HepG2 (cell line): ENCODE measurements around the gene CSNK1A1. TPM values are rescaled to one million over a fixed set of nuclear protein-coding genes. Genes with fewer than 3 reads are reported as not detected.
A peak's percentile ranks its signal among the peaks of the same experiment; 100 is the strongest.

ENCODE experiments used
- HOXA5 ChIP-seq: sonication (generic); formaldehyde crosslinking; IDR thresholded peaks from 2 replicates; pipeline ENCODE4 v1.4.0; 2020; ENCODE audit warnings: missing genetic modification reagents
- KDM1A ChIP-seq: IDR thresholded peaks from 2 replicates; pipeline ENCODE4 v1.6.1; 2016; ENCODE audit warnings: missing compliant biosample characterization
- MEIS1 ChIP-seq: sonication (generic); formaldehyde crosslinking; IDR thresholded peaks from 2 replicates; pipeline ENCODE4 v1.9.0; 2021; ENCODE audit warnings: mild to moderate bottlenecking, missing genetic modification reagents, moderate library complexity, borderline replicate concordance
- SAFB2 ChIP-seq: sonication (generic); formaldehyde crosslinking; IDR thresholded peaks from 2 replicates; pipeline ENCODE4 v1.5.1; 2020; ENCODE audit warnings: missing genetic modification reagents, low read depth, mild to moderate bottlenecking, borderline replicate concordance
- SRF ChIP-seq: IDR thresholded peaks from 2 replicates; pipeline ENCODE4 v1.6.1; 2011; ENCODE audit warnings: mild to moderate bottlenecking, low read depth, low read length, moderate library complexity
- ZNF124 ChIP-seq: sonication (generic); formaldehyde crosslinking; IDR thresholded peaks from 2 replicates; pipeline ENCODE4 v1.4.0; 2020; ENCODE audit warnings: missing genetic modification reagents
- ZNF207 ChIP-seq: fragments of 450-650 bp; IDR thresholded peaks from 2 replicates; pipeline ENCODE4 v1.6.1; 2016; ENCODE audit warnings: antibody characterized with exemption, borderline replicate concordance
- ZNF235 ChIP-seq: sonication (generic); formaldehyde crosslinking; IDR thresholded peaks from 2 replicates; pipeline ENCODE4 v1.8.1; 2023; ENCODE audit warnings: mild to moderate bottlenecking, missing genetic modification reagents, borderline replicate concordance
- polyA plus RNA-seq, 8 experiments: library from polyadenylated mRNA; depleted of rRNA in 3 of 8; stranded (reverse) in 7 of 8; unstranded in 1 of 8; fragments of >200 nt; fragmentation: Illumina TruSeq in 4 of 8; extraction: Trizol in 4 of 8; gene quantifications; 2 replicates each; pipeline versions ENCODE4 v1.2.1 to v1.2.3, GENCODE V29; 2011 to 2016; ENCODE audit warnings: low read depth in 4 of 8, missing spikeins in 1 of 8, mixed read lengths in 1 of 8; ENCODE audit not compliant: insufficient read depth in 1 of 8
- total RNA-seq, 5 experiments: library from RNA; depleted of rRNA; stranded (reverse); fragments of >200 nt; fragmentation: Illumina TruSeq; extraction: Trizol; gene quantifications; 2 replicates each; pipeline ENCODE4 v1.2.3, GENCODE V29; 2016; ENCODE audit warnings: low read depth in 1 of 5
- TF ChIP-seq, protein P1 (sequence below): sonication (generic); formaldehyde crosslinking; IDR thresholded peaks from 2 replicates; pipeline ENCODE4 v1.4.0; 2020; ENCODE audit warnings: missing genetic modification reagents, borderline replicate concordance
- TF ChIP-seq, protein P2 (sequence below): sonication (generic); formaldehyde crosslinking; IDR thresholded peaks from 2 replicates; pipeline ENCODE4 v1.4.0; 2020; ENCODE audit warnings: missing genetic modification reagents, borderline replicate concordance
- TF ChIP-seq, protein P3 (sequence below): sonication (generic); formaldehyde crosslinking; IDR thresholded peaks from 2 replicates; pipeline ENCODE4 v1.4.0; 2020; ENCODE audit warnings: missing genetic modification reagents
- TF ChIP-seq, protein P4 (sequence below): sonication (generic); formaldehyde crosslinking; IDR thresholded peaks from 2 replicates; pipeline ENCODE4 v1.9.0; 2022; ENCODE audit warnings: missing genetic modification reagents, mild to moderate bottlenecking, borderline replicate concordance

Gene CSNK1A1
- total and polyA plus RNA-seq, 2 of the 13 experiments (the other 11 are each of a cell fraction or from before 2014, with no cell fraction given), result 89.0 to 149 TPM

DNA sequence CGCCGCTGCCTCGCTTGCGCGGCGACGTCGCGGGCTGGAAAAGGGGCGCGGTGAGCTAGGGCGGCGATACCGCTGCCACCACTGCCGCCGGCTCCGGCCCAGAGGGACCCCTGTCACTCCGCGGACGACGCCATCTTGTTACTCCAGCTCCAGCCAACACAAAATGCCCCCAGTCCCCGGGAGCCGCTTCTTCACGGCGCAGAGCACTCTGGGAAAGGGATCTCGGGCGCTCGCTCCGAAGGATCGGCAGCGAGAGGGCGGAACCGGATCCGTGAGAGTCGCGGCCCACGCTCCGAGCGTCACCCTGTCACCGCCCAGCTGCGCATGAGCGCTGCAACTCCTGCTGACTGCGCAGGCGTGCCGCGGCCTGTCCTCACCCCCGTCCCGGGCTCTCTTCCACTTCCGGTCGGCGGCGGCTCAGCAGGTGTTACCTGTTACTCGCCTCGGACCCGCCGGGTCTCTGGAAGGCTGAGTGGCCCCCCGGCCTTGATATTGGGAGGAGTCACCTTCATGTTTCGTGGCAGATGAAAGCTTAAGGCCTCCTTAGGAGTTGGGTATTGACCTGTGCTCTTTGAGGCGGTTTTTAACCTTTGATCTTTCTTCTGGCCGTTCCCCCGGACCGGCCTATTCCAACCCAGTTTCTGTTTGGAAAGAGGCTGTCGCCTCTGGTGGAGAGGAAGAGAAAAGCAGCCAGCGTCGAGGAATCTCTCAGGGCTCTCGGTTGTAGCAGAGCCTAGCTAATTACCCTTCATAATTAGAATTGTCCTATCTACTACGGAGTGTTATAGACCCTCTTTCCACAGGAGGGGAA, at the start of gene CSNK1A1 (continued):
- TF ChIP-seq, protein P1, sequence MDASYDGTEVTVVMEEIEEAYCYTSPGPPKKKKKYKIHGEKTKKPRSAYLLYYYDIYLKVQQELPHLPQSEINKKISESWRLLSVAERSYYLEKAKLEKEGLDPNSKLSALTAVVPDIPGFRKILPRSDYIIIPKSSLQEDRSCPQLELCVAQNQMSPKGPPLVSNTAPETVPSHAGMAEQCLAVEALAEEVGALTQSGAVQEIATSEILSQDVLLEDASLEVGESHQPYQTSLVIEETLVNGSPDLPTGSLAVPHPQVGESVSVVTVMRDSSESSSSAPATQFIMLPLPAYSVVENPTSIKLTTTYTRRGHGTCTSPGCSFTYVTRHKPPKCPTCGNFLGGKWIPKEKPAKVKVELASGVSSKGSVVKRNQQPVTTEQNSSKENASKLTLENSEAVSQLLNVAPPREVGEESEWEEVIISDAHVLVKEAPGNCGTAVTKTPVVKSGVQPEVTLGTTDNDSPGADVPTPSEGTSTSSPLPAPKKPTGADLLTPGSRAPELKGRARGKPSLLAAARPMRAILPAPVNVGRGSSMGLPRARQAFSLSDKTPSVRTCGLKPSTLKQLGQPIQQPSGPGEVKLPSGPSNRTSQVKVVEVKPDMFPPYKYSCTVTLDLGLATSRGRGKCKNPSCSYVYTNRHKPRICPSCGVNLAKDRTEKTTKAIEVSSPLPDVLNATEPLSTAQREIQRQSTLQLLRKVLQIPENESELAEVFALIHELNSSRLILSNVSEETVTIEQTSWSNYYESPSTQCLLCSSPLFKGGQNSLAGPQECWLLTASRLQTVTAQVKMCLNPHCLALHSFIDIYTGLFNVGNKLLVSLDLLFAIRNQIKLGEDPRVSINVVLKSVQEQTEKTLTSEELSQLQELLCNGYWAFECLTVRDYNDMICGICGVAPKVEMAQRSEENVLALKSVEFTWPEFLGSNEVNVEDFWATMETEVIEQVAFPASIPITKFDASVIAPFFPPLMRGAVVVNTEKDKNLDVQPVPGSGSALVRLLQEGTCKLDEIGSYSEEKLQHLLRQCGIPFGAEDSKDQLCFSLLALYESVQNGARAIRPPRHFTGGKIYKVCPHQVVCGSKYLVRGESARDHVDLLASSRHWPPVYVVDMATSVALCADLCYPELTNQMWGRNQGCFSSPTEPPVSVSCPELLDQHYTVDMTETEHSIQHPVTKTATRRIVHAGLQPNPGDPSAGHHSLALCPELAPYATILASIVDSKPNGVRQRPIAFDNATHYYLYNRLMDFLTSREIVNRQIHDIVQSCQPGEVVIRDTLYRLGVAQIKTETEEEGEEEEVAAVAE (CRISPR knock-in tag), result no peak
- TF ChIP-seq ZNF207 (no peak), KDM1A (CRISPR knock-in tag) (no peak), ZNF124 (peak; percentile 67), MEIS1 (CRISPR knock-in tag) (no peak), SRF (no peak), HOXA5 (CRISPR knock-in tag) (no peak), SAFB2 (no peak; the same call in 1 of the 2 replicates), ZNF235 (CRISPR knock-in tag) (no peak)
- TF ChIP-seq, protein P2, sequence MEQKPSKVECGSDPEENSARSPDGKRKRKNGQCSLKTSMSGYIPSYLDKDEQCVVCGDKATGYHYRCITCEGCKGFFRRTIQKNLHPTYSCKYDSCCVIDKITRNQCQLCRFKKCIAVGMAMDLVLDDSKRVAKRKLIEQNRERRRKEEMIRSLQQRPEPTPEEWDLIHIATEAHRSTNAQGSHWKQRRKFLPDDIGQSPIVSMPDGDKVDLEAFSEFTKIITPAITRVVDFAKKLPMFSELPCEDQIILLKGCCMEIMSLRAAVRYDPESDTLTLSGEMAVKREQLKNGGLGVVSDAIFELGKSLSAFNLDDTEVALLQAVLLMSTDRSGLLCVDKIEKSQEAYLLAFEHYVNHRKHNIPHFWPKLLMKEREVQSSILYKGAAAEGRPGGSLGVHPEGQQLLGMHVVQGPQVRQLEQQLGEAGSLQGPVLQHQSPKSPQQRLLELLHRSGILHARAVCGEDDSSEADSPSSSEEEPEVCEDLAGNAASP (CRISPR knock-in tag), result peak; percentile 76
- TF ChIP-seq, protein P3, sequence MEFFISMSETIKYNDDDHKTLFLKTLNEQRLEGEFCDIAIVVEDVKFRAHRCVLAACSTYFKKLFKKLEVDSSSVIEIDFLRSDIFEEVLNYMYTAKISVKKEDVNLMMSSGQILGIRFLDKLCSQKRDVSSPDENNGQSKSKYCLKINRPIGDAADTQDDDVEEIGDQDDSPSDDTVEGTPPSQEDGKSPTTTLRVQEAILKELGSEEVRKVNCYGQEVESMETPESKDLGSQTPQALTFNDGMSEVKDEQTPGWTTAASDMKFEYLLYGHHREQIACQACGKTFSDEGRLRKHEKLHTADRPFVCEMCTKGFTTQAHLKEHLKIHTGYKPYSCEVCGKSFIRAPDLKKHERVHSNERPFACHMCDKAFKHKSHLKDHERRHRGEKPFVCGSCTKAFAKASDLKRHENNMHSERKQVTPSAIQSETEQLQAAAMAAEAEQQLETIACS, result no peak
- TF ChIP-seq, protein P4, sequence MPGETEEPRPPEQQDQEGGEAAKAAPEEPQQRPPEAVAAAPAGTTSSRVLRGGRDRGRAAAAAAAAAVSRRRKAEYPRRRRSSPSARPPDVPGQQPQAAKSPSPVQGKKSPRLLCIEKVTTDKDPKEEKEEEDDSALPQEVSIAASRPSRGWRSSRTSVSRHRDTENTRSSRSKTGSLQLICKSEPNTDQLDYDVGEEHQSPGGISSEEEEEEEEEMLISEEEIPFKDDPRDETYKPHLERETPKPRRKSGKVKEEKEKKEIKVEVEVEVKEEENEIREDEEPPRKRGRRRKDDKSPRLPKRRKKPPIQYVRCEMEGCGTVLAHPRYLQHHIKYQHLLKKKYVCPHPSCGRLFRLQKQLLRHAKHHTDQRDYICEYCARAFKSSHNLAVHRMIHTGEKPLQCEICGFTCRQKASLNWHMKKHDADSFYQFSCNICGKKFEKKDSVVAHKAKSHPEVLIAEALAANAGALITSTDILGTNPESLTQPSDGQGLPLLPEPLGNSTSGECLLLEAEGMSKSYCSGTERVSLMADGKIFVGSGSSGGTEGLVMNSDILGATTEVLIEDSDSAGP (CRISPR knock-in tag), result peak; percentile 85
